SU-DHL-6 (cell line): ENCODE data around the gene IL17B.

Source experiments
- EZH2phosphoT487 ChIP-seq: fragments of 200-600 bp; sonication (generic), shearing (Covaris generic); conservative IDR thresholded peaks from 2 replicates; pipeline ENCODE4 v1.6.1; 2018; ENCODE audit warnings: mild to moderate bottlenecking, antibody characterized with exemption, low read length, moderate library complexity, mixed read lengths
- TF ChIP-seq, protein P1 (sequence below): fragments of 200-600 bp; sonication (generic); IDR thresholded peaks from one replicate; pipeline ENCODE4 v1.5.1; 2017; ENCODE audit warnings: antibody characterized with exemption, mild to moderate bottlenecking, low read length, moderate library complexity; ENCODE audit not compliant: insufficient read depth, poor library complexity, severe bottlenecking

DNA sequence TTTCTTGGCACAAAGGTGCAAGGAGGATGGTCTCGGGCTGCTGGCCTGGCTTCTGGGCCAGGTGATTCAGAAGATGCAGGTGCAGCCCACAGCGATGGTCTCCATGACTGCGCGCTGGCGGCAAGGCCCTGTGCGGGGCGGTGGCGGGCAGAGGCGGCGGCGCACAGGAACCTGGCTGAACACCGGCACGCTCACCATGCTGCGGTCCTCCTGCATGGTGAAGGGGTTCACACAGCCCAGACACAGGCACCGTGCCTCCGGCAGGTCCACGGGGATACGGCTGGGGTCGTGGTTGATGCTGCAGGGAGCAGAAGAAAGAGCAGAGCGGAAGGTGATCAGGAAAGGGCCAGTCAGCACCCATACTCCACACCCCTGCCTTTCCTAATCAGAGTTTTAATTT is 4.8 kb downstream of the IL17B start:
- TF ChIP-seq, protein P1, sequence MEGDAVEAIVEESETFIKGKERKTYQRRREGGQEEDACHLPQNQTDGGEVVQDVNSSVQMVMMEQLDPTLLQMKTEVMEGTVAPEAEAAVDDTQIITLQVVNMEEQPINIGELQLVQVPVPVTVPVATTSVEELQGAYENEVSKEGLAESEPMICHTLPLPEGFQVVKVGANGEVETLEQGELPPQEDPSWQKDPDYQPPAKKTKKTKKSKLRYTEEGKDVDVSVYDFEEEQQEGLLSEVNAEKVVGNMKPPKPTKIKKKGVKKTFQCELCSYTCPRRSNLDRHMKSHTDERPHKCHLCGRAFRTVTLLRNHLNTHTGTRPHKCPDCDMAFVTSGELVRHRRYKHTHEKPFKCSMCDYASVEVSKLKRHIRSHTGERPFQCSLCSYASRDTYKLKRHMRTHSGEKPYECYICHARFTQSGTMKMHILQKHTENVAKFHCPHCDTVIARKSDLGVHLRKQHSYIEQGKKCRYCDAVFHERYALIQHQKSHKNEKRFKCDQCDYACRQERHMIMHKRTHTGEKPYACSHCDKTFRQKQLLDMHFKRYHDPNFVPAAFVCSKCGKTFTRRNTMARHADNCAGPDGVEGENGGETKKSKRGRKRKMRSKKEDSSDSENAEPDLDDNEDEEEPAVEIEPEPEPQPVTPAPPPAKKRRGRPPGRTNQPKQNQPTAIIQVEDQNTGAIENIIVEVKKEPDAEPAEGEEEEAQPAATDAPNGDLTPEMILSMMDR: no peak
- no peak for TF ChIP-seq EZH2phosphoT487
